ENCODE results near the gene ALKBH7. TPM values are rescaled to one million over a fixed set of nuclear protein-coding genes. Genes with fewer than 3 reads are reported as not detected.

ALKBH7 gene
- total and polyA plus RNA-seq, 4 experiments from 2014 or later = 67.4 to 88.1 (median 72.9) TPM

GRCh38 chr19:6362351-6362801, 10.2 kb upstream of the ALKBH7 start:
- no peaks in the 10 kb centered on the region for H3K27me3 Mint-ChIP-seq
- ChIA-PET POLR2A (ENCODE audit: partially characterized antibody) (interaction anchor here (0.7 to 5.4 kb wide), 7 partner anchors 10 to 706 kb away, joined by 3 to 123 read pairs (median 10); partner anchors contain the start of genes ALKBH7, DENND1C, GTF2F1 and KHSRP), CTCF (ENCODE audit: partially characterized antibody) (no interaction called here)
- Histone ChIP-seq H3K9me3 (ENCODE audit: control insufficient read depth in 1 of 2, low read length in 2 of 2) (no peaks in the 10 kb centered on the region), H3K27me3 (ENCODE audit: insufficient read depth, low read length) (no peaks in the 10 kb centered on the region), H3K27ac (ENCODE audit: low read depth, low read length) (peak overlapping the region; percentile 78), H3K4me1 (ENCODE audit: insufficient read depth, low read length) (peaks cover 23% of the 10 kb centered on the region), H3K4me3 (ENCODE audit: low read length in 2 of 2) (peak overlapping the region; percentile 92 to 97), H3K36me3 (ENCODE audit: insufficient read depth, low read length) (peaks cover 32% of the 10 kb centered on the region)
- H3K36me3 Mint-ChIP-seq = peaks cover 20 to 35% of the 10 kb centered on the region in 2 donors
- peak overlapping the region; percentile 90 to 98 (median 95) for H3K4me3 Mint-ChIP-seq
- peaks cover 10 to 29% (median 19%) of the 10 kb centered on the region in 4 donors for H3K4me1 Mint-ChIP-seq
- intact Hi-C loops (cut with micrococcal nuclease) = loop anchor here (5.0 to 10.0 kb wide), 2 partner anchors 568 to 1170 kb away; partner anchors contain the start of gene DUS3L
- peak; percentile 64 to 75 (median 72) for DNase-seq
- H3K9me3 Mint-ChIP-seq = no peaks in the 10 kb centered on the region
- H3K27ac Mint-ChIP-seq = peak overlapping the region; percentile 91 to 97 (median 95)

GRCh38 chr19:6364353-6364752, 8.2 kb upstream of the ALKBH7 start:
- peak in 1 of 5 donors; percentile 18 for DNase-seq
- H3K36me3 ChIP-seq (ENCODE audit: insufficient read depth, low read length) = peaks cover 50% of the 10 kb centered on the region
- H3K27ac Mint-ChIP-seq = peak overlapping the region in 1 of 7 donors; percentile 41
- H3K27me3 ChIP-seq (ENCODE audit: insufficient read depth, low read length) = no peaks in the 10 kb centered on the region
- H3K4me1 ChIP-seq (ENCODE audit: insufficient read depth, low read length) = peaks cover 23% of the 10 kb centered on the region
- ChIA-PET CTCF (ENCODE audit: partially characterized antibody) (interaction anchor here (0.8 kb wide), 1 partner anchor 8 kb away, joined by 3 read pairs; the partner anchor contains the start of gene ALKBH7), POLR2A (ENCODE audit: partially characterized antibody) (interaction anchor here (5.4 kb wide), 1 partner anchor 8 kb away, joined by 123 read pairs; the partner anchor contains the start of gene ALKBH7)
- H3K9me3 Mint-ChIP-seq = no peaks in the 10 kb centered on the region
- H3K27me3 Mint-ChIP-seq = no peaks in the 10 kb centered on the region
- H3K4me3 ChIP-seq (ENCODE audit: low read length in 2 of 2) = no peak overlapping the region
- H3K4me1 Mint-ChIP-seq = peaks cover 8 to 30% (median 20%) of the 10 kb centered on the region in 4 donors
- H3K27ac ChIP-seq (ENCODE audit: low read depth, low read length) = no peak overlapping the region
- H3K4me3 Mint-ChIP-seq = peak overlapping the region in 2 of 8 donors; percentile 36
- intact Hi-C loops (cut with micrococcal nuclease) = loop anchor here (5.0 to 10.0 kb wide), 2 partner anchors 570 to 1168 kb away; partner anchors contain the start of gene DUS3L
- peaks cover 29 to 46% of the 10 kb centered on the region in 2 donors for H3K36me3 Mint-ChIP-seq
- no peaks in the 10 kb centered on the region for H3K9me3 ChIP-seq (ENCODE audit: control insufficient read depth in 1 of 2, low read length in 2 of 2)

- Mint-ChIP-seq H3K36me3 (peaks cover 5 to 28% of the 10 kb centered on the region in 2 donors), H3K9me3 (no peaks in the 10 kb centered on the region), H3K4me1 (peaks cover 13 to 30% (median 20%) of the 10 kb centered on the region in 4 donors), H3K27ac (peak overlapping the region; percentile 90 to 97 (median 95)), H3K4me3 (peak overlapping the region; percentile 84 to 95 (median 92)), H3K27me3 (no peaks in the 10 kb centered on the region)
- ChIA-PET POLR2A (ENCODE audit: partially characterized antibody) (interaction anchor here (0.9 to 5.8 kb wide), 7 partner anchors 11 to 751 kb away, joined by 3 to 123 read pairs (median 8); partner anchors contain the start of genes CLPP, DENND1C, GPR108 and GTF2F1), CTCF (ENCODE audit: partially characterized antibody) (interaction anchor here (0.9 to 2.1 kb wide), 3 partner anchors 12 to 73 kb away, joined by 3 to 6 read pairs (median 3); partner anchors contain the start of gene CLPP)
- no peaks in the 10 kb centered on the region for H3K9me3 ChIP-seq (ENCODE audit: control insufficient read depth in 1 of 2, low read length in 2 of 2)
- H3K4me1 ChIP-seq (ENCODE audit: insufficient read depth, low read length) = peaks cover 15% of the 10 kb centered on the region
- intact Hi-C loops (cut with micrococcal nuclease) = loop anchor here (1.0 to 5.0 kb wide), 8 partner anchors 12 to 468 kb away; partner anchors contain the start of genes CLPP, GTF2F1, RFX2 and TRIP10
- peak overlapping the region; percentile 92 for H3K27ac ChIP-seq (ENCODE audit: low read depth, low read length)
- peak; percentile 94 to 98 (median 96) for DNase-seq
- peaks cover 11% of the 10 kb centered on the region for H3K36me3 ChIP-seq (ENCODE audit: insufficient read depth, low read length)
- peak overlapping the region; percentile 66 to 90 for H3K4me3 ChIP-seq (ENCODE audit: low read length in 2 of 2)
- no peaks in the 10 kb centered on the region for H3K27me3 ChIP-seq (ENCODE audit: insufficient read depth, low read length)
Measured at GRCh38 chr19:6373096-6373812, 660 bp downstream of the ALKBH7 start.

- DNase-seq = no peak
- H3K27ac Mint-ChIP-seq = peak overlapping the region; percentile 72 to 97 (median 93)
- H3K27me3 Mint-ChIP-seq = no peaks in the 10 kb centered on the region
- H3K27me3 ChIP-seq (ENCODE audit: insufficient read depth, low read length) = no peaks in the 10 kb centered on the region
- POLR2A ChIA-PET (ENCODE audit: partially characterized antibody) = interaction anchor here (2.1 to 5.8 kb wide), 3 partner anchors 11 to 108 kb away, joined by 8 to 123 read pairs (median 24); partner anchors contain the start of genes CLPP, DENND1C and GTF2F1
- H3K4me1 ChIP-seq (ENCODE audit: insufficient read depth, low read length) = peaks cover 15% of the 10 kb centered on the region
- H3K36me3 ChIP-seq (ENCODE audit: insufficient read depth, low read length) = peaks cover 6% of the 10 kb centered on the region
- H3K4me3 ChIP-seq (ENCODE audit: low read length in 2 of 2) = peak overlapping the region in 1 of 2 donors; percentile 51
- H3K9me3 ChIP-seq (ENCODE audit: control insufficient read depth in 1 of 2, low read length in 2 of 2) = no peaks in the 10 kb centered on the region
- peak overlapping the region; percentile 31 for H3K27ac ChIP-seq (ENCODE audit: low read depth, low read length)
- CTCF ChIA-PET (ENCODE audit: partially characterized antibody) = no interaction called here
- intact Hi-C loops (cut with micrococcal nuclease) = loop anchor here (1.0 to 5.0 kb wide), 8 partner anchors 12 to 469 kb away; partner anchors contain the start of genes CLPP, GTF2F1, RFX2 and TRIP10
- no peaks in the 10 kb centered on the region for H3K9me3 Mint-ChIP-seq
- peaks cover 3 to 30% of the 10 kb centered on the region in 2 donors for H3K36me3 Mint-ChIP-seq
- H3K4me1 Mint-ChIP-seq = peaks cover 13 to 30% (median 20%) of the 10 kb centered on the region in 4 donors
- H3K4me3 Mint-ChIP-seq = peak overlapping the region; percentile 84 to 95 (median 92)
Measured at GRCh38 chr19:6373813-6374108, 1.2 kb downstream of the ALKBH7 start.

GRCh38 chr19:6374161-6374709, 1.6 kb downstream of the ALKBH7 start:
- DNase-seq = no peak
- peaks cover 3% of the 10 kb centered on the region for H3K36me3 ChIP-seq (ENCODE audit: insufficient read depth, low read length)
- ChIA-PET POLR2A (ENCODE audit: partially characterized antibody) (interaction anchor here (2.1 to 5.8 kb wide), 3 partner anchors 12 to 107 kb away, joined by 8 to 123 read pairs (median 24); partner anchors contain the start of genes CLPP, DENND1C and GTF2F1), CTCF (ENCODE audit: partially characterized antibody) (no interaction called here)
- H3K27me3 Mint-ChIP-seq = no peaks in the 10 kb centered on the region
- no peak overlapping the region for H3K4me3 ChIP-seq (ENCODE audit: low read length in 2 of 2)
- peaks cover 15% of the 10 kb centered on the region for H3K4me1 ChIP-seq (ENCODE audit: insufficient read depth, low read length)
- H3K27me3 ChIP-seq (ENCODE audit: insufficient read depth, low read length) = no peaks in the 10 kb centered on the region
- H3K9me3 ChIP-seq (ENCODE audit: control insufficient read depth in 1 of 2, low read length in 2 of 2) = no peaks in the 10 kb centered on the region
- no peaks in the 10 kb centered on the region for H3K9me3 Mint-ChIP-seq
- H3K4me3 Mint-ChIP-seq = no peak overlapping the region
- H3K36me3 Mint-ChIP-seq = peaks cover 1 to 28% of the 10 kb centered on the region in 2 donors
- intact Hi-C loops (cut with micrococcal nuclease) = loop anchor here (5.0 kb wide), 1 partner anchor 92 kb away; no protein-coding TSS in a partner anchor
- H3K4me1 Mint-ChIP-seq = peaks cover 12 to 30% (median 20%) of the 10 kb centered on the region in 4 donors
- no peak overlapping the region for H3K27ac ChIP-seq (ENCODE audit: low read depth, low read length)
- H3K27ac Mint-ChIP-seq = peak overlapping the region in 1 of 7 donors; percentile 97

- intact Hi-C loops (cut with micrococcal nuclease) = loop anchor here (5.0 kb wide), 1 partner anchor 93 kb away; no protein-coding TSS in a partner anchor
- H3K27ac Mint-ChIP-seq = no peak overlapping the region
- Histone ChIP-seq H3K27me3 (ENCODE audit: insufficient read depth, low read length) (no peaks in the 10 kb centered on the region), H3K36me3 (ENCODE audit: insufficient read depth, low read length) (peaks cover 4% of the 10 kb centered on the region), H3K9me3 (ENCODE audit: control insufficient read depth in 1 of 2, low read length in 2 of 2) (no peaks in the 10 kb centered on the region), H3K27ac (ENCODE audit: low read depth, low read length) (no peak overlapping the region), H3K4me3 (ENCODE audit: low read length in 2 of 2) (no peak overlapping the region), H3K4me1 (ENCODE audit: insufficient read depth, low read length) (peaks cover 15% of the 10 kb centered on the region)
- no peaks in the 10 kb centered on the region for H3K9me3 Mint-ChIP-seq
- H3K36me3 Mint-ChIP-seq = peaks cover 8 to 27% of the 10 kb centered on the region in 2 donors
- H3K4me3 Mint-ChIP-seq = peak overlapping the region in 2 of 8 donors; percentile 20 to 23
- DNase-seq = no peak
- H3K4me1 Mint-ChIP-seq = peaks cover 8 to 24% (median 16%) of the 10 kb centered on the region in 4 donors
- H3K27me3 Mint-ChIP-seq = no peaks in the 10 kb centered on the region
- ChIA-PET CTCF (ENCODE audit: partially characterized antibody) (no interaction called here), POLR2A (ENCODE audit: partially characterized antibody) (interaction anchor here (0.5 to 5.8 kb wide), 3 partner anchors 12 to 50 kb away, joined by 3 to 123 read pairs (median 3); partner anchors contain the start of genes CLPP and KHSRP)
Measured at GRCh38 chr19:6374711-6375410, 2.3 kb downstream of the ALKBH7 start.
